RWPE1 (cell line): ENCODE measurements around the gene ADAMTS17.

Source experiments
- CTCF ChIA-PET: fragments of 350-600 bp; sonication (Branson Sonifier 250); formaldehyde crosslinking; extraction: SDS; loops from one replicate; lab custom pipeline; 2021; lab: Yijun Ruan, JAX
- POLR2A ChIA-PET: fragments of 400-600 bp; formaldehyde crosslinking; extraction: SDS; loops from one replicate; lab custom pipeline; 2020; ENCODE audit warnings: antibody characterized with exemption; ENCODE audit not compliant: low non-redundant PET; lab: Yijun Ruan, JAX
- DNase-seq: peaks from one replicate; pipeline ENCODE4 v3.0.0; 2012; ENCODE audit warnings: low spot score
- H3K27ac ChIP-seq: fragments of 450-650 bp; 2 replicates; pipeline ENCODE4 v1.5.1; 2017
- CTCF ChIP-seq: fragments of 450-650 bp; conservative IDR thresholded peaks from 2 replicates; pipeline ENCODE4 v1.5.1; 2017; ENCODE audit warnings: low read depth, mild to moderate bottlenecking

Gene ADAMTS17

GRCh38 chr15:100060276-100060926 is 281.4 kb downstream of the ADAMTS17 start:
- peak overlapping the region; percentile 93 for H3K27ac ChIP-seq
- peak; percentile 91 for DNase-seq
- TF ChIP-seq CTCF, result no peak
- POLR2A ChIA-PET, result no interaction called here
- CTCF ChIA-PET, result interaction anchor here (0.6 to 1.2 kb wide), 2 partner anchors 132 to 282 kb away, joined by 3 read pairs; no protein-coding TSS in a partner anchor

- TF ChIP-seq CTCF, result no peak
- POLR2A ChIA-PET, result no interaction called here
- no peak for DNase-seq
- CTCF ChIA-PET, result interaction anchor here (1.2 kb wide), 1 partner anchor 131 kb away, joined by 3 read pairs; no protein-coding TSS in a partner anchor
- no peak overlapping the region for H3K27ac ChIP-seq
These were observed 282.3 kb downstream of the ADAMTS17 start for GRCh38 chr15:100059521-100059920.

- DNase-seq, result no peak
- ChIA-PET POLR2A (no interaction called here), CTCF (no interaction called here)
- H3K27ac ChIP-seq, result no peak overlapping the region; the same call in 1 of the 2 replicates
- no peak for TF ChIP-seq CTCF
These were observed 282.7 kb downstream of the ADAMTS17 start for GRCh38 chr15:100059094-100059493.

- no peak for DNase-seq
- ChIA-PET CTCF (interaction anchor here (0.7 kb wide), 1 partner anchor 10 kb away, joined by 3 read pairs; no protein-coding TSS in a partner anchor), POLR2A (no interaction called here)
- TF ChIP-seq CTCF, result no peak
- no peak overlapping the region; the same call in 1 of the 2 replicates for H3K27ac ChIP-seq
These were observed 283.3 kb downstream of the ADAMTS17 start for GRCh38 chr15:100058458-100058857.

GRCh38 chr15:100057281-100057680 is 284.5 kb downstream of the ADAMTS17 start:
- ChIA-PET CTCF (no interaction called here), POLR2A (no interaction called here)
- peak overlapping the region; percentile 6; the same call in 1 of the 2 replicates for H3K27ac ChIP-seq
- DNase-seq, result no peak
- TF ChIP-seq CTCF, result no peak

- CTCF ChIA-PET, result no interaction called here
- peak overlapping the region; percentile 6; the same call in 1 of the 2 replicates for H3K27ac ChIP-seq
- no peak for TF ChIP-seq CTCF
- DNase-seq, result no peak
- POLR2A ChIA-PET, result no interaction called here
These were observed 285.2 kb downstream of the ADAMTS17 start for GRCh38 chr15:100056411-100057072.
